HepG2 (cell line): ENCODE data around the gene SPPL2B.

Experiments
- ARNTL ChIP-seq: sonication (generic); formaldehyde crosslinking; IDR thresholded peaks from 2 replicates; pipeline ENCODE4 v1.4.0; 2020; ENCODE audit warnings: mild to moderate bottlenecking, missing genetic modification reagents
- EZH2 ChIP-seq: conservative IDR thresholded peaks from 2 replicates; pipeline ENCODE4 v1.6.1; 2012; ENCODE audit warnings: mild to moderate bottlenecking, low read depth, low read length, moderate library complexity

- TF ChIP-seq ARNTL (CRISPR knock-in tag): no peak
- TF ChIP-seq EZH2: no peak
Observed at GRCh38 chr19:2399582-2399981, 71.1 kb downstream of the SPPL2B start.
